ENCODE results near the gene CALML5.

CALML5 gene

DNA sequence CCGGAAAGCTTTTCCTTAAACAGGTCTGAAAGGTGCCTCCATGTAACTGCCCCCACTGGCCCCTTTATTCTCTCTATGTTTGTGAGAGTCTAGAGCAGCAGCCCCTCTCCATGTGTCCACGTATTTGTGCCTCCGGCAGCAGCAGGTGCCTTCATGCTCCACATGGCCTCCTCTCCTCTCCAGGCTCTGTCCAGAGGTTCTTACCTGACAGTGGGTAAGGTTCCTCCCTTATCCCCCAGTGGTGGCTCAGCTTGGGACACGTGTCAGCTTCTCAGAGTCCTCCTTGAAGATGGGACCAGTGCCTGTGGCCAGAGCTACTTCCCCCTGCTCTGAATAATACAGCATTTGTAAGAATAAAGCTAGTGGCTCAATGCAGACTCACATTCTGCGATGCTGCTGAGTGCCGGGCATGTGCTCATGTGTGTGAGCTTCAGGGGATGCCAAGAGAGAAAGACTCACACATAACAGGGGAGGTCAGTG is 33.3 kb upstream of the CALML5 start:
- no peak for DNase-seq

DNA sequence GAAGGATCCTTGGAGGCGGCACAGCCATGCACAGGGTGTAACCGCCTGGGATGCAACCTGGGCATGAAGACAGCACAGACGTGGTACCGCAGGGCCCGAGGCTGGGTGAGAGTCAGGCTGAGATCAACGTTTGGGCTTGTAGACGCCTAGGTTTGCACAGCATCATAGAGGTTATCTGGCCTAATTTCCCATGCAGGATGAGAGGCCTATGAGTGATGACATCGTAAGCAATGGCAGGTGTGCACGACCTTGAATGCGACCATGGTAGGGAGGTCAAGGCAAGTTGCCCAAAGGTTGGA is 32.9 kb upstream of the CALML5 start:
- no peak for DNase-seq

DNA sequence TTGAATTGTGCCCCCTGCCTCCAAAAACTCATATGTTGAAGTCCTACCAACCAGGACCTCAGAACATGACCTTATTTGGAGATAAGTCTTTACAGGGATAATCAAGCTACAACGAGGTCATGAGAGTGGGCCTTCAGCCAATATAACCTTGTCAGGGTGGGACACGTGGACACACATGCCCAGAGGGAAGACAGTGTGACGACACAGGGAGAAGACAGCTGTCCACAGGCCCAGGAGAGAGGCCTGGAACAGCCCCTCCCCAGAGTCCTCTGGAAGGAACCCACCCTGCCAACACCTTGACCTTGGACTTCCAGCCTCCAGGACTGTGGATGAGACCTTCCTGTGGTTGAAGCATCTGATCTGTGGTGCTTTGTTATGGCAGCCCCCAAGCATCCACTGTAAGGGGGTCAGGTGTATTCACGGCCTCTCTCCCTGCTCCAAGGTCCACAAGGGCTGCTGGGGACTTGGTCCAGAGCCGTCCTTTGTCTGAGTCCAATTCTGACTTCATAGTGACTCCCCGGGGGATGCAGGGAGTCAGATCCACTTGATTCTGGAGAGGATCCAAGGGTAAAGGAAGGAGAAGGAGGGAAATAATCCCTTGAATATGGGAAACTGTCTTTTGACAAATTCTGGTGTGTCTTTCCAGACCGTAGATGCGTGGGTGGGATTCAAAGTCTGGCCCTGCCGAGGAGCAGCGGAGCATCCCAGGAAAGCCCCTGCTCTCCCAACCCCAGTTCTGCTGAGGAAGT is 32.4 kb upstream of the CALML5 start:
- DNase-seq: no peak

DNA sequence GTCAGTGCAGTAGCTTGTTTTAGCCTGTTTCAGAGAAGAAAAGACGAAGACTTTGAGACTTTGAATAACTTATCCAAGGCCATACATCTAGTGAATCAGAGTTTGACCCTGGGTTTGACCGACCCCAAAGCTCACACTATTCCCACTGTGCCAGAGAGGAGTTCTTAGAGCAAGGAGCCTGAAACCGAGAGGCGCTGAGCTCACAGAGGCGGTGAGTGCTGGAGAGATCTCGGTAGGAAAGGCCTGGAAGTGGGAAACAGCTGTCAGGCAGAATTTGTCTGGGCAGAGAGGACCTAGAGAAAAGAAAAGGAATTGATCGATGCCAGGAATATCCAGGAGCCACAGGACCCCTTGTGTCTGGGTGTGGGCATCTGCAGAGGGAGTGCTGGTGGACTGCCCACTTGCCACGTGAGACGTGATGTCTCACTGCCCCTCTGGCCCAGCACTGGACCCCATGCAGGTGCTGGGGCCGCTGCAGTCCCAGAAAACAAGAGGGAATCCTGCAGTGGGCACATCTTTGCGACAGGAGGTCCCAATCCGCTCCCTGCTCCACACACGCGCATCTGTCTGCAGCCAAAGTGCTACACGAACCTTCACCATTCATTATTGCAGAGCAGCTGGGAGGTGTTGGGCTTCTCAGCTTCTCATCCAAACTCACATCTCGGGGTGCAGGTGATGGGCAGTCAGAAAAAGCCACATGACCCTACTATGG is 31.6 kb upstream of the CALML5 start:
- no peak for DNase-seq

DNA sequence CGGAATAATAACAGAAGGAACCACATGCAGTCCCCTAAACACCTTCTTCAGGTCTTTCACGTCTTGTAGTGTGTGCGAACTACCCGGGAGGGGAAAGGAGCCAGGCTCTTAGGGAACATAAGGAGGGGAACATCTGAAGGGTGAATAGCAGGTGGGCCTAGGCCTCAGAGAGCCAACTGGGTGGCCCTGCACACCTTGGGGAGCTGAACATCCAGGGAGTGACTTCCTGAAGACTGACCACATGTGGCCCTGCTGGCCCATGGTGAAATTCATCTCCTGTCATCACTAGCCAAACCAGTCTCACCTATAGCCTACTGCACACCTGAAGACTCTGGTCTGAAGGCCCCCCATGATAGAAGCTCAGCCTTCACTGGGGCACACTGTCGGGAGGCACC is 31.0 kb upstream of the CALML5 start:
- no peak for DNase-seq

GRCh38 chr10:5529702-5530411 is 30.5 kb upstream of the CALML5 start:
- no peak for DNase-seq

- no peak for DNase-seq
Measured at GRCh38 chr10:5528989-5529701, 29.8 kb upstream of the CALML5 start.

DNA sequence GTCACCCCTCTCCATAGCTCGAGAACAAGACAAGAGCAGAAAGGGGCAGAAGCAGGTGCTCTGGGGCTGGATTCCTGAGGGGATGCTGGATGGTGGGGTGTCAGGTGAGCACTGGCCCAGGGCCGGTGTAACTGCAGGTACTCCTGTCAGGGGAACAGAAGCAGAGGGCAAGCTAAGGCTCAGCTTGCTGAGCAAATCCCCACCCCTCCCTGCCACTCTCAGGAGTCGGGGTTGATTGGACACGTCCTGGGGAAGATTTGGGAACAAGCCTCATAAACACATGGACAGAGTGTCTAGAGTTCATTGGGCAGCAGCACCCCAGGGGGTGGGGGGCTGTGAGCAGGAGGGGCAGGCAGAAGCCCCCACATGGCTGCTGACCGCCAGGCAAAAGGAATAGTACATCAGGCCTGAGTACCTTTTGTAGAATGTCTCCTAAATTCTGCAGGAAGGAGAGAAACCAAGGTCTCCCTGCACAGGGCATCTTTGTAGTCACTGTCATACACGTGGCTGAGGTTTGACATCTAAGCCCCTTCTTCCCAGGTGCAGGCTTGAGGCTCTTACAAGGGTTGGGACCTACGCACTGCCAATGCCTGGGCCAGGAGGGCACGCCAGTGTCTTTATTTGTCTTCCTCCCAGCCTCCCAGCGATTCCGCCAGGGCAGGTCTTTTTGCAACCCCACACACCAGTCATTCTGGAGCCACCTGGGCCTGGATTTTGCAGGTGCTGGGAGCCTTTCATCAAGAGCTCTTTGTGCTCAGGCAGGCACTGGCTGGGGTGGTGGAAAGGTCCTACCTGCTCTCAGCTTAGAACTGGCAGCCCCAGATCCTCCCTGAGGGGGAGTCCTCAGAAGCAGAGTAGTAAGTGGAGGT is 28.2 kb upstream of the CALML5 start:
- DNase-seq: peak; percentile 76

GRCh38 chr10:5526691-5527331 is 27.4 kb upstream of the CALML5 start:
- no peak for DNase-seq

GRCh38 chr10:5525561-5526341 is 26.4 kb upstream of the CALML5 start:
- no peak for DNase-seq

GRCh38 chr10:5524641-5525560 is 25.5 kb upstream of the CALML5 start, which contains the start of gene CALML3:
TSS of gene CALML3 (plus strand) at chr10:5524961. CDS start at chr10:5525086, 125 bp downstream.
- DNase-seq: no peak

DNA sequence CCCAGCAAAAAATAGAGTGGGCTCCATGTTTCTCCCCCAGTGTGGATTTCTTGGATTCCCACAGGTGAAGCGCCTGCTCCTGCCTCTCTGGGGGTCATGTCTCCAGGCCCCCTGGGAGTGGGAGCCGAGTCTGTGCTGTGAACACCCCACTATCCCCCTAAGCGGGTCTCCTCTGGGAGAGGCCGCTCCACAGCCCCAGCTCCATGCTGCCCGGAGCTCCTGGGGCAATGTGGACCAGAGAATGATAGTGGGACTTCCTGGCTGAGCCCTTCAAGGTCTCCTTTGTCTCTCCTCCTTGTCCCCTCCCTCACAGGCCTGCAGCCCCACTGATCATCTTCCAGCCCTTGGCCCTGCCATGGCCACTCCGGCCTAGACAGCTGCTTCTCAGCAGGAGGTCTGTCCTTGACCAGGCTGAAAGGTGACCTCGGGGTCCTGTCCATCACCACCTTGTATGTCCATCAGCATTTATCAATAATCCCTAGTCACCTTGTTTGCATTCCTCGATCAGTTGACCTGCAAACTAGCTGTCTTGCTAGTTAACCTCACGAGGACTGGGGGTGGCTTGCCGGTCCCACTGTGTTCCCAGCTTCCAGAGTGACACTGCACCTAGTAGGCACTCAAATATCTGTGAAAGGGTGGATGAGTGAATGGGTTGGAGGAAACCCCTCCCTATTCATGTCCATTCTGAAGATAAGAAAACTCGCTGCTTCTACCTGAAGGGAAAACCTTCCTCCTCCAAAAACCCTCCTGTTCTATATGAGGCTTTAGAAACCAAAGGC is 24.6 kb upstream of the CALML5 start:
- DNase-seq: no peak

GRCh38 chr10:5522913-5523560 is 23.7 kb upstream of the CALML5 start:
- no peak for DNase-seq

DNA sequence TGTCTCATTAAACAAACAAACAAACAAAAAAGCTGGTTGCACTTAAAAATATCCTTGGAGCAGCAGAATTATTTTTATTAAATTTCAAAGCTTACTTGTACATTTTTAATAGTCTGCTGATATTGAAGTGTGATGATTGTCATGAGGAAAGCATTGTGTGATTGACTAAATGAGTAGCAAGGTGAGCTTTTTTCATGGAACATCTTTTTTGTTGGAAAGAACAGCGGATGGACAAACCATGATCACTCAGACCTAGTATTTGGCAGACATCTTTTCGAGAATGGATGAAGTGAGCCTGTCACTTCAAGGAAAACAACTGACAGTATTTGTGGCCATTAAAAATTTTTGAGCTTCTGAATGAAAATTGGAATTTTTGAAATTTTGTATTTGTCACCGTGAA is 19.7 kb upstream of the CALML5 start:
- no peak for DNase-seq

DNA sequence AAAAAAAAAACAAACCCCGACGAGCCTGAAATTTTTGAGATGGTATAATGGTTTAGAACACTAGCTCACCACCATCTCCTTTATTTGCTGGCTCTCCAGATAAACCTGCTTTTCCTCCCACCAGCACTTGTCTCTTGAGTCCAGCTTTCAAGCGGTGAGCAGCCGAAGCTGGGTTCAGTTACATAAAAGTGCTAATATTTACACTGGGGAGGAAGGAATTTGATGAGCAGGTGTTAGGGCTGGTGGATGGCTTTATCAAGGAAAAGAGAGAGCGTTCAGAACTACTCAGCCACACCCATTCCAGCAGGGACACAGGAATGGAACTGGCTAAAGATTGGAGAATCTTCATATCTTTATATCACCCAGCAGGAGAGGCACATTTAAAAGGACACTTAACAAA is 18.8 kb upstream of the CALML5 start:
- DNase-seq: peak; percentile 96

- DNase-seq: no peak
Measured at GRCh38 chr10:5517546-5517945, 18.2 kb upstream of the CALML5 start.

DNA sequence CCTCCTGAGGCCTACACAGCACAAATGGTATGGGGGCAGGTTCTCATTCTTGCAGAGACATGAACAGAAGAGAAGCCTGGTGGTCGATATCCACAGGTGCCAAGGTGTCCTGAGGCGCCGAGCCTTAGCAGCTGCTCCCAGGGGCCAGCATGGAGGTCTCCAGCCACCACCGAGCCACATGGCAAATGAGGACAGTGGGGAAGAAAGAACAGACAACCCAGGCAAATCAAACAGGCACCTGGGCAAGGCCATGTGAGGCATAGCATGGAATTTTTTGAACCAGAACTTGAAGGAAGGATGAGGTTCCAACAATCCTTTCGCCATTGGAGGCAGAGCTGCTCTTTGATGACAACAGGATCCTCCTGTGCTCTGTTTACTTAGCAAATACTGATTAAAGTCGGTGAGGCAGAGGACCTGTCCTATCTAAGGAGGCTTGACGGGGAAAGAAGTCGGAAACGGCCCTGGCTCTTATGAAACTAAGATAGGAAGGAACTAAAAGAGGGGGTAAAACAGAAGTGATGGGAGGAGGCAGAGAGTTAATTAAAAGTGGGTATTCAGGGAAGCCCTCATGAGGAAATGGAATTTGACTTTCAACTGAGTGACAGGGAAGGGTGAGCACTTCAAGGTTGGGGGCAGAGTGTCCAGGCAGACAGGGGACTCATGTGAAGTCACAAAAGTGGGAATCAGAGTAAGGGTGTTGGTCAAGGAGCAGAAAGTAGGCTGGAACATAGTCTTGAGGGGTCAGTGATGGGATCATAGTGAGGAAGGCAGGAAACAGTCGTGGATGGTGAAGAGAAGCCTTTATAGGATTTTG is 16.8 kb upstream of the CALML5 start:
- peak; percentile 70 for DNase-seq
